ENCODE data around the gene PRM1. TPM values are rescaled to one million over a fixed set of nuclear protein-coding genes. Genes with fewer than 3 reads are reported as not detected.

PRM1 gene
- total and polyA plus RNA-seq, 2 of the 13 experiments (the other 11 are each of a cell fraction or from before 2014, with no cell fraction given), result not detected

GRCh38 chr16:11306997-11307638 is 26.0 kb upstream of the PRM1 start (continued):
- TF ChIP-seq PRDM15 (CRISPR knock-in tag; IDR thresholded peaks at IDR 0.05) (no peak; the same call in 1 of the 2 replicates), ZMAT5 (CRISPR knock-in tag; IDR thresholded peaks at IDR 0.05; ENCODE audit: borderline replicate concordance, low read depth) (no peak), SNRNP70 (IDR thresholded peaks at IDR 0.05; ENCODE audit: low read depth, low read length) (no peak), ARHGAP35 (CRISPR knock-in tag; IDR thresholded peaks at IDR 0.05; ENCODE audit: borderline replicate concordance) (no peak), RFX1 (IDR thresholded peaks at IDR 0.05) (no peak), ZBTB1 (CRISPR knock-in tag; IDR thresholded peaks at IDR 0.05; ENCODE audit: borderline replicate concordance) (no peak), ZNF883 (CRISPR knock-in tag; IDR thresholded peaks at IDR 0.05; ENCODE audit: not compliant biosample characterization) (no peak), SAFB2 (CRISPR knock-in tag; IDR thresholded peaks at IDR 0.05; ENCODE audit: borderline replicate concordance, low read depth) (no peak), ZBTB42 (CRISPR knock-in tag; IDR thresholded peaks at IDR 0.05) (no peak), PHF5A (CRISPR knock-in tag; IDR thresholded peaks at IDR 0.05; ENCODE audit: low read depth, unreplicated experiment) (peak; percentile 76), ZMAT3 (CRISPR knock-in tag; conservative IDR thresholded peaks at IDR 0.05) (peak; percentile 81; the same call in 1 of the 2 replicates), ZNF501 (CRISPR knock-in tag; IDR thresholded peaks at IDR 0.05) (no peak; the same call in 1 of the 2 replicates), ZFP41 (CRISPR knock-in tag; IDR thresholded peaks at IDR 0.05; ENCODE audit: borderline replicate concordance) (no peak), HNRNPLL (IDR thresholded peaks at IDR 0.05; ENCODE audit: low read depth, low read length, poor library complexity, severe bottlenecking) (no peak), ZNF558 (CRISPR knock-in tag; IDR thresholded peaks at IDR 0.05; ENCODE audit: borderline replicate concordance) (no peak), PHB2 (IDR thresholded peaks at IDR 0.05; ENCODE audit: partially characterized antibody) (no peak), CEBPB (IDR thresholded peaks at IDR 0.05; ENCODE audit: borderline replicate concordance, low read depth, low read length) (peak; percentile 100), ZBTB21 (CRISPR knock-in tag; IDR thresholded peaks at IDR 0.05) (no peak), PHF21A (CRISPR knock-in tag; IDR thresholded peaks at IDR 0.05) (peak; percentile 85)
- TF ChIP-seq, protein P1, sequence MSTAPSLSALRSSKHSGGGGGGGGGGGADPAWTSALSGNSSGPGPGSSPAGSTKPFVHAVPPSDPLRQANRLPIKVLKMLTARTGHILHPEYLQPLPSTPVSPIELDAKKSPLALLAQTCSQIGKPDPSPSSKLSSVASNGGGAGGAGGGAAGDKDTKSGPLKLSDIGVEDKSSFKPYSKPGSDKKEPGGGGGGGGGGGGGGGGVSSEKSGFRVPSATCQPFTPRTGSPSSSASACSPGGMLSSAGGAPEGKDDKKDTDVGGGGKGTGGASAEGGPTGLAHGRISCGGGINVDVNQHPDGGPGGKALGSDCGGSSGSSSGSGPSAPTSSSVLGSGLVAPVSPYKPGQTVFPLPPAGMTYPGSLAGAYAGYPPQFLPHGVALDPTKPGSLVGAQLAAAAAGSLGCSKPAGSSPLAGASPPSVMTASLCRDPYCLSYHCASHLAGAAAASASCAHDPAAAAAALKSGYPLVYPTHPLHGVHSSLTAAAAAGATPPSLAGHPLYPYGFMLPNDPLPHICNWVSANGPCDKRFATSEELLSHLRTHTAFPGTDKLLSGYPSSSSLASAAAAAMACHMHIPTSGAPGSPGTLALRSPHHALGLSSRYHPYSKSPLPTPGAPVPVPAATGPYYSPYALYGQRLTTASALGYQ (CRISPR knock-in tag; IDR thresholded peaks at IDR 0.05), result 0 out of 2 replicates have a peak, but pooled peaks have one; percentile 62
- TF ChIP-seq, protein P2, sequence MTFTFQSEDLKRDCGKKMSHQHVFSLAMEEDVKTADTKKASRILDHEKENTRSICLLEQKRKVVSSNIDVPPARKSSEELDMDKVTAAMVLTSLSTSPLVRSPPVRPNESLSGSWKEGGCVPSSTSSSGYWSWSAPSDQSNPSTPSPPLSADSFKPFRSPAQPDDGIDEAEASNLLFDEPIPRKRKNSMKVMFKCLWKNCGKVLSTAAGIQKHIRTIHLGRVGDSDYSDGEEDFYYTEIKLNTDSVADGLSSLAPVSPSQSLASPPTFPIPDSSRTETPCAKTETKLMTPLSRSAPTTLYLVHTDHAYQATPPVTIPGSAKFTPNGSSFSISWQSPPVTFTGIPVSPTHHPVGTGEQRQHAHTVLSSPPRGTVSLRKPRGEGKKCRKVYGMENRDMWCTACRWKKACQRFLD (CRISPR knock-in tag; IDR thresholded peaks at IDR 0.05; ENCODE audit: borderline replicate concordance), result no peak
- TF ChIP-seq, protein P3, sequence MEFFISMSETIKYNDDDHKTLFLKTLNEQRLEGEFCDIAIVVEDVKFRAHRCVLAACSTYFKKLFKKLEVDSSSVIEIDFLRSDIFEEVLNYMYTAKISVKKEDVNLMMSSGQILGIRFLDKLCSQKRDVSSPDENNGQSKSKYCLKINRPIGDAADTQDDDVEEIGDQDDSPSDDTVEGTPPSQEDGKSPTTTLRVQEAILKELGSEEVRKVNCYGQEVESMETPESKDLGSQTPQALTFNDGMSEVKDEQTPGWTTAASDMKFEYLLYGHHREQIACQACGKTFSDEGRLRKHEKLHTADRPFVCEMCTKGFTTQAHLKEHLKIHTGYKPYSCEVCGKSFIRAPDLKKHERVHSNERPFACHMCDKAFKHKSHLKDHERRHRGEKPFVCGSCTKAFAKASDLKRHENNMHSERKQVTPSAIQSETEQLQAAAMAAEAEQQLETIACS (CRISPR knock-in tag; IDR thresholded peaks at IDR 0.05), result no peak
